GM06990 (cell line): Measurements from ENCODE around the gene PPP4R4.

ENCODE experiments used
- DNase-seq: peaks from one replicate; pipeline ENCODE4 v3.0.0-alpha.2; 2011; ENCODE audit not compliant: insufficient read length; ENCODE audit errors: extremely low read depth
- H3K27me3 ChIP-seq: replicated peaks from 2 replicates; pipeline ENCODE4 v1.6.0; 2011; ENCODE audit warnings: low read length; ENCODE audit not compliant: control insufficient read depth, insufficient read depth
- H3K36me3 ChIP-seq: 2 replicates; pipeline ENCODE4 v1.5.1; 2011; ENCODE audit warnings: low read length; ENCODE audit not compliant: control insufficient read depth, insufficient read depth
- H3K4me3 ChIP-seq: replicated peaks from 2 replicates; pipeline ENCODE4 v1.5.1; 2011; ENCODE audit warnings: low read depth, mild to moderate bottlenecking, control low read depth, low read length
- CTCF ChIP-seq: IDR thresholded peaks from 2 replicates; pipeline ENCODE4 v1.5.1; 2011; ENCODE audit warnings: low read length, control low read depth, mild to moderate bottlenecking, inconsistent platforms; ENCODE audit not compliant: insufficient read depth, poor library complexity, severe bottlenecking

Gene PPP4R4

GRCh38 chr14:94314890-94315289, 140.8 kb downstream of the PPP4R4 start:
- Histone ChIP-seq H3K36me3 (no peaks in the 10 kb centered on the region), H3K4me3 (no peak overlapping the region), H3K27me3 (no peaks in the 10 kb centered on the region)
- TF ChIP-seq CTCF = no peak
- no peak for DNase-seq

- no peaks in the 10 kb centered on the region for H3K27me3 ChIP-seq
- H3K36me3 ChIP-seq = no peaks in the 10 kb centered on the region
- no peak for DNase-seq
- no peak for TF ChIP-seq CTCF
- H3K4me3 ChIP-seq = no peak overlapping the region
Observed at GRCh38 chr14:94316692-94317091, 142.6 kb downstream of the PPP4R4 start.

GRCh38 chr14:94317259-94317658, 143.1 kb downstream of the PPP4R4 start:
- DNase-seq = no peak
- Histone ChIP-seq H3K4me3 (no peak overlapping the region), H3K36me3 (no peaks in the 10 kb centered on the region), H3K27me3 (no peaks in the 10 kb centered on the region)
- TF ChIP-seq CTCF = no peak

GRCh38 chr14:94320243-94320642, 146.1 kb downstream of the PPP4R4 start:
- TF ChIP-seq CTCF = no peak
- Histone ChIP-seq H3K36me3 (no peaks in the 10 kb centered on the region), H3K27me3 (no peaks in the 10 kb centered on the region), H3K4me3 (no peak overlapping the region)
- DNase-seq = no peak

- Histone ChIP-seq H3K4me3 (no peak overlapping the region), H3K36me3 (no peaks in the 10 kb centered on the region), H3K27me3 (no peaks in the 10 kb centered on the region)
- TF ChIP-seq CTCF = no peak
- DNase-seq = no peak
Observed at GRCh38 chr14:94321421-94322271, 147.5 kb downstream of the PPP4R4 start.
